Measurements from ENCODE around the gene SMLR1. TPM values are rescaled to one million over a fixed set of nuclear protein-coding genes. Genes with fewer than 3 reads are reported as not detected.

SMLR1 gene
- polyA plus RNA-seq, 3 donors = 0.07 TPM; not detected in 2

DNA sequence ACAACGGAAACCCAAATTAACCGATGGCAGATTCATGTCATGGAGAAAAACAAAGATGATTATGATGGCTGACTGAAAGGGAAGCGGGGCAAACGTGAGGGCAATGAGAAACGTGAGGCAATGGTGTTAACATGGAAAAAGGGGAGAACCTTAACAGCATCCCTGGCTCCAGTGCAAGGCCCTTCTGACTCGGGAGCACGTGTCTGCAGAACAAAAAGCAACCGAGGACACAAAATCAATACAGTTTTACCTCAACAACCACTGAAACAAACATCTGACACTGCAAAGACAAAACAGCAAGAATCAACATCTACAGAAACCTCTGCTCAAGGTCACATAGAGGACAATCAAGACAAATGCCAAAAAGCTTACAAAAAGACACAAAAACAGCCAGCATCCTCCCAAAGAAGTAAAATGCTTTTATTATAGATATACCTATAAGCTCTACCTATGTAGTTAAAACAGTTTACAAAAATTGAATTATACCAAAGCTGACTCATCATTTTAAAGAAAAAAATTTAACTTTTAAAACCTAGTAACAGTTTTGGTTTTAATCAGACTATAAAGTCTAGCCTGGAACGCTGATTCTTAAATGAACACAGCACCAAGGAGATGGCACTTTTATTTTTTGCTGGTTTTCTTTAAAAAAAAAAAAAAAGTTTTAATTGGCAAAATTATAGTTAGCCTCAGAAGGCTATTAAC, 43.1 kb downstream of the SMLR1 start:
- 76 to 90% (median 89%) methylated on average over 9 of the region's 9 CpGs for WGBS, 3 donors
- H3K27ac ChIP-seq (ENCODE audit: low read depth, low read length) = no peak overlapping the region

DNA sequence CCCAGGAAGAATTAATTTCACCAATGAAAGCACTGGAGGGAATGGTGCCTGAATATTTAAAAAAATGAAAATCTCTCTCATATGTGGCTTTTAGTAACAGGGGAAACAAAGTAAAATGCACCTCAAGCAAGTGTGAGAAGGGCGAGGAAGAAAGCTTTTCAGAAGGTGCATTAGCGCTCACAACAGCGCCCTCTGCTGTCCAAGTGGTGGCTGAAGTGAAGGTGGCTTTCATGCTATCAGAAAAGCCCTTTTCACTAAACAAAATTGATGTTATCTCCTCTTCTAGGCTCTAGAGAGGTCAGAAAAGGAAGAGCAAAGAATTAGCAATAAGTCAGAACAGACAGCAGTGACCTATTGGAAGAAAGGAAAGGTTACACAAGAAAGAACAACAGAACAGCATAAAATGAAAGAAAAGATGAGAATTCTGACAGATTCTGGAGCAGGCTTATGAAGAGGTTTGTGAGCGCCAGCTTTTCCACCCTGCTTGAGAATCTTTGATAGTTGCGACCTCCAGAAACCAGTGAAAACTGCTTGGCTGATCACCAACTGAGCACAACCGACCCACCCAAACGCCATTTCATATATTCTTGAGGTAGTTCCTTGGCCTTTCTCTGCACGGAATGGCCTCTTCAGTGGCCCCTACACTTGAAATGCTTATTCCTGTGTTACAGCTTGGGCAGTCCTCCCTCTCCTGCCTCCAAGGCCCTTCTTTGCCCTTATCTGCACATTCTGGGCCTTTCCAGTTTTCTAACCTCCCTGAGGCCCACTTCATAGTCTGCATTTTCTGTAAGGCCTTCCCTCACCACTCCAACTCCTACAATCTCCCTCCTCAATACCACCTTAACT, 45.3 kb downstream of the SMLR1 start:
- no peak overlapping the region for H3K27ac ChIP-seq (ENCODE audit: low read depth, low read length)
- WGBS, 3 donors = 67 to 72% (median 70%) methylated on average over 8 of the region's 8 CpGs

DNA sequence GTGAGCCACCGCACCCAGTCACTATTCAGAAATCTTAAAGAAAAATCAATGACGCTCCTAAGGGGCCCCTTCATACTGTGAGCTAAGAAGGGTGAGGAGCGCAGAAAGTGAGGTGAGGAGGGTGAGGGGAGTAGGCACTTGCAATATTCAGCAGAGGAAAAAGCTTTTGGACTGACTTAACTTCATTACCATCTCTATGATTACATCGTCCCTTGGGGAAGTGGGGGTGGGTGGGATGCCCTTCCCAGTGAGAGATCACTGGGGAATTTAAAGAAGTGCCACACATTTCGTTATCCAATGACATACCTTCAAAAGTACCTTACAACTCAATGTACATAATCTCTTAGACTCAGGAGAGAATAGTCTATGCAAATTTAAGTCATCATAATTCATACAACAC, 46.5 kb downstream of the SMLR1 start:
- 88 to 91% (median 89%) methylated on average over 5 of the region's 5 CpGs for WGBS, 3 donors
- no peak overlapping the region for H3K27ac ChIP-seq (ENCODE audit: low read depth, low read length)

DNA sequence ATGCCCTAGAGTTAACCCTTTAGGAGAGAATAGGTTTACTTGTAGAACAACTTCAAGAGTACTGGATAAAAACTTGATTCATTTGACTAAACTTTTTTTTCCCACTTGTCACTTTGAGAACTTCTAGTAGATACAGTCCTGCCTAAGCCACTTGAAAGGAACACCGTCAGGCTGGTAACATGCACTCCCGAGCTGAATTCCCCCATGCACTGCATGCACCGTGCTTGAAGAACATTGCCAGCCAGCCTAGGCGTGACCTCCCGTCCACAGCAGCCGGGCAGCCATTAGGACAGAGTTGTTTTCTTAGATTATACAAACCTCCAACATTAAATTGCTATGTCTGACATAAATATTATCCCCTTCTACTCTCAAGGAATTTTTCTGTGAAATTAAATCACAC, 52.6 kb downstream of the SMLR1 start:
- 88 to 91% (median 91%) methylated on average over 6 of the region's 6 CpGs for WGBS, 3 donors
- no peak overlapping the region for H3K27ac ChIP-seq (ENCODE audit: low read depth, low read length)

DNA sequence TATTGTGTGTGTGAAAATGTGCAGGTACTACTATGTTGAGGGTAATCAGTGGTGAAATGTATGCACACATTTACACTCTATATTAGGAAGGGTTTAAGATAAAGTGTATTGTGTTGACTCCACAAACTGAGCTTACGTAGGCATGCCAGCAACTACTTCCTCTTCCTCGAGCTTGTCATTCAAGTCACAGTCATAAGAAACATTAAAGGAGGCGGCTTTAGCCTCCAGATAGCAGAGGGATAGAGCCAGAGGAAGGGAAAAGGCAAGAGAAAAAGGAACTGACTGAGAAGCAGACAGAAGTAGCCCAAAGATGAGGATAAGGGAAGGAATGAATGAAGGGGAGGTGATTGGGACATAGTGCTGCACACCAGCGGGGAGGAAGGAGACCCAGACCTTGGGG, 55.2 kb downstream of the SMLR1 start:
- 66 to 71% (median 71%) methylated on average over 4 of the region's 4 CpGs for WGBS, 3 donors
- no peak overlapping the region for H3K27ac ChIP-seq (ENCODE audit: low read depth, low read length)

DNA sequence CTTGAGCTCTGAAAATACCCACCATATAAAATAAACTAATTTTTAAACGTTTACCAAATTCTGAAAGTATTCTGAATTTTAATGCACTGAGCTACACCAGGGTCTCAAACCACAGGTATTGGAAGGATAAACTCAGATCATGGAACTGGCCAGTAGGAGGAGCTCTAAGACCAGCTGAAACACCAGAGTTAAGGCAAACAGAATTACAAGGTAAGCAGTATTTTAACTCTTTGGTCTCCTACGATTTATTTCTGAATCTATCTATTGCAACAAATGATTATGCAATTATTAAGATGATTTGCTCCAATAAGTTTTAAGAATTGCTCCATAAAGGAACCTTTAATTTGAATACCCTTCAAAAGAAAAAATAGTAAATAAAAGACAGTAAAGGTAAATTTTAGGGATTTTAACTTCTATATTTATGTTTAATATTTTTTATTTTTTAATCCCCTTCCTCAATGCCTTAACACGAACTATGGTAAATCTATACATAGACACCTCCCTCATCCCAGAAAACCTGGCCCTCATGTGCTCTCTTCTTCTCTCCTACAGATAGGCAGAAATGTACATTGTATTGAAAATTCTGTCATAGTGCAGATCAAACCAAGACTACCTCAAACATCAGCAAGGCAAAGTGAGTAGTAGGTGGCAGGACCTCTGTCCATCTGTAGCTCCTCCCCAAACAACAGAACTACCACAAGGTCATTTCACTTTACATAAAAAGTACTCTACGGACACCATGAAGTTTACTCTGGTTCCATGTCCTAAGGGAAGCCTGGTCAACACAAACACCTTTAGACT, 58.4 kb downstream of the SMLR1 start:
- 19 to 32% (median 26%) methylated on average over 4 of the region's 4 CpGs for WGBS, 3 donors

More for the DNA sequence above, 58.4 kb downstream of the SMLR1 start:
- no peak overlapping the region for H3K27ac ChIP-seq (ENCODE audit: low read depth, low read length)

Other genes with a start within 250 kb of the SMLR1 start
- 100 to 1,000 TPM in 1 of 3 donors, 10 to 100 TPM in 2; 10.1 to 127 (median 75.7) TPM for gene EPB41L2, start 235.8 kb downstream of the SMLR1 start, polyA plus RNA-seq